IPS DF 6.9 (cell line): Measurements from ENCODE around the gene LMO7.
"Not testable (repeated sequence)": the region's sequence is repeated elsewhere in the genome, so short reads cannot be mapped to it uniquely, and the experiment has no call there.

Source experiments
- DNase-seq: peaks from one replicate; pipeline ENCODE4 v3.0.0-alpha.2; 2013; ENCODE audit warnings: low read depth, low spot score
- H3K27ac ChIP-seq: one replicate; pipeline ENCODE4 v1.5.1; 2013; ENCODE audit warnings: low read length, control low read depth
- H3K27me3 ChIP-seq: 2 replicates; pipeline ENCODE4 v1.6.1; 2013; ENCODE audit warnings: mild to moderate bottlenecking, low read length; ENCODE audit not compliant: control insufficient read depth, insufficient read depth
- H3K36me3 ChIP-seq: 2 replicates; pipeline ENCODE4 v1.6.1; 2013; ENCODE audit warnings: low read length; ENCODE audit not compliant: control insufficient read depth, insufficient read depth
- H3K4me1 ChIP-seq: 2 replicates; pipeline ENCODE4 v1.6.1; 2013; ENCODE audit warnings: low read length; ENCODE audit not compliant: control insufficient read depth, insufficient read depth
- H3K4me3 ChIP-seq: 2 replicates; pipeline ENCODE4 v1.5.1; 2013; ENCODE audit warnings: mild to moderate bottlenecking, low read length
- H3K9me3 ChIP-seq: 2 replicates; pipeline ENCODE4 v1.6.1; 2013; ENCODE audit warnings: low read length, inconsistent platforms; ENCODE audit not compliant: control insufficient read depth, insufficient read depth
- WGBS: extraction: QIAGEN DNeasy Blood & Tissue Kit; methylation state at CpG from one replicate; pipeline ENCODE4 v1.1.7; 2013; ENCODE audit warnings: mixed read lengths, missing lambda C conversion rate; ENCODE audit not compliant: insufficient read length, insufficient coverage; 5-methylcytosine and 5-hydroxymethylcytosine counted together

The LMO7 gene

DNA sequence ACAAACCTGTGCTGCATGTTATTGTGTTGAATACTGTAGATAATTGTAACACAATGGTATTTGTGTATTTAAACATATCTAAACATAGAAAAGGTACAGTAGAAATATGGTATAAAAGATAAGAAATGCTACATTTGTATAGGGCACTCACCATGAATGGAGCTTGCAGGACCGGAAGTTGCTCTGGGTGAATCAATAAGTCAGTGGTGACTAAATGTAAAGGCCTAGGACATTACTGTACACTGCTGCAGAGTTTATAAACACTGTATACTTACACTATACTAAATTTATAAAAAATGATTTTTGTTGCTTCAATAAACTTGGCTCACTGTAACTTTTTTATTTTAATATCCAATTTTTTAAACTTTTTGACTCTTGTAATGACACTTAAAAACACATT is 34.4 kb downstream of the LMO7 start:
- Histone ChIP-seq H3K27me3 (no peaks in the 10 kb centered on the region), H3K27ac (no peak overlapping the region), H3K9me3 (no peaks in the 10 kb centered on the region), H3K4me1 (no peaks in the 10 kb centered on the region), H3K4me3 (no peak overlapping the region), H3K36me3 (no peaks in the 10 kb centered on the region)
- DNase-seq = no peak
- no CpG with 5 or more reads among the region's 1 CpG for whole genome bisulfite sequencing

DNA sequence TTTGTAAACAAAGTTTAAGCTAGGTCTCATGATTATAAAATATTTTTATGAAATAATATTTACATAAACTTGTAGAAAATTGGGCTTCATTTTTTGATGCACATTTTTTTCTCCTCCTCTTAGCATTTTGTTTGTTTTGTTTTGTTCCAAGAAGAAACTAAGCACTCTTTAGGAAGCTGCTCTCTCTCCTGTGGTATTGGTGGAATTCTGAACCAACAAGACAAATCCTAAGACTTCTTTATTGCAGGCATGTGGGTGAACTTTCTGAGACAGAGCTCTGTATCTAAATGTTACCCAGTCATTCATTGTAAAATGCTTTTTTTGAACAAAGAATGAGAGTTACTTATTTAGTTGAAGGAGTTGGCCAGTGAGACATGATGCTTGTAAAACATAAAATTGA is 39.3 kb downstream of the LMO7 start:
- Histone ChIP-seq H3K4me1 (no peaks in the 10 kb centered on the region), H3K9me3 (no peaks in the 10 kb centered on the region), H3K4me3 (no peak overlapping the region), H3K27ac (no peak overlapping the region), H3K36me3 (no peaks in the 10 kb centered on the region), H3K27me3 (no peaks in the 10 kb centered on the region)
- DNase-seq = no peak

DNA sequence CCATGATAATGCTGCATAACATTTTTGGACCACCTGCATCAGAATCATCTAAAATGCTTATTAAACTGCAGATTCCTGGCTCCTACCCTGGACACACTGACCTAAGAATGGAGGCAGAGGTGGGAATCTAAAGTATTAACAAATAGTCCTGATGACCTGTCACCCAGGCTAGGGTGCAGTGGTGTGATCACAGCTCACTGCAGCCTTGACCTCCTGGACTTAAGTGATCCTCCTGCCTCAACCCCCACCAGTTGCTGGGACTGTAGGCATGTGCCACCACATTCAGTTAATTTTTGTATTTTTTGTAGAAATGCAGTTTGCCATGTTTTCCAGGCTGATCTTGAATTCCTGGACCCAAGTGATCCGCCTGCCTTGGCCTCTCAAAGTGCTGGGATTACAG is 43.3 kb downstream of the LMO7 start:
- DNase-seq = no peak
- Histone ChIP-seq H3K27me3 (no peaks in the 10 kb centered on the region), H3K4me1 (no peaks in the 10 kb centered on the region; the same call in 1 of the 2 replicates), H3K9me3 (no peaks in the 10 kb centered on the region), H3K27ac (no peak overlapping the region), H3K36me3 (no peaks in the 10 kb centered on the region), H3K4me3 (no peak overlapping the region)
- no CpG with 5 or more reads among the region's 1 CpG for WGBS

DNA sequence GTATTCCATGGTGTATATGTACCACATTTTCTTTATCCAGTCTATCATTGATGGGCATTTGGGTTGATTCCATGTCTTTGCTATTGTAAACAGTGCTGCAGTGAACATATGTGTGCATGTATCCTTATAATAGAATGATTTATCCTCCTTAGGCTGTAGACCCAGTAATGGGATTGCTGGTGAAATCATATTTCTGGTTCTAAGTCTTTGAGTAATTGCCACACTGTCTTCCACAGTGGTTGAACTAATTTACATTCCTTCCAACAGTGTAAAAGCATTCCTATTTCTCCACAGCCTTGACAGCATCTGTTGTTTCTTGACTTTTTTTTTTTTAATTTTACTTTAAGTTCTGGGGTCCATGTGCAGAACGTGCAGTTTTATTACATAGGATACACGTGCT is 44.1 kb downstream of the LMO7 start:
- not testable (repeated sequence) for H3K9me3 ChIP-seq, H3K27me3 ChIP-seq, H3K4me1 ChIP-seq, H3K27ac ChIP-seq, H3K4me3 ChIP-seq, DNase-seq, H3K36me3 ChIP-seq
- WGBS = no CpG with 5 or more reads among the region's 2 CpGs

DNA sequence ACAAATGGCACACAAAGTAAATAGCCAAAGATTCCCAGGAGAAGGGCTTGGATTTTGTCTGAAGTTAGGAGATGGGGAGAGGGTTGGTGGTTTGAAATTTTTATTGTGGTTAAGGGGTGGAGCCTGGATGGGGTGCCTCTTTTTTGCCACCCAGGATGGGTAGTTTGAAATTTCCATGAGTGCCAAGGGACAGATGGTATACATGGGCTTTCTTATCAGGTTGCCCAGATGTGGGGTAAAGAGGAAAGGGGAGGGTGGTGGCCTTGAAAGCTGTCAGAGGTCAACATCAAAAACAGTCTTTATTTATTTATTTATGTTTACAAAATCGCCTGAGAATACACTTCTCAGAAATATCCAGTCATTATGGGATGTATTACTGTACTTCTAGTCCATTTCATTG is 46.2 kb downstream of the LMO7 start:
- H3K27me3 ChIP-seq = no peaks in the 10 kb centered on the region
- no peak overlapping the region for H3K4me3 ChIP-seq
- no peak for DNase-seq
- no CpG with 5 or more reads among the region's 1 CpG for WGBS
- H3K36me3 ChIP-seq = no peaks in the 10 kb centered on the region
- H3K9me3 ChIP-seq = no peaks in the 10 kb centered on the region
- H3K27ac ChIP-seq = no peak overlapping the region
- peaks cover 2% of the 10 kb centered on the region; the same call in 1 of the 2 replicates for H3K4me1 ChIP-seq

DNA sequence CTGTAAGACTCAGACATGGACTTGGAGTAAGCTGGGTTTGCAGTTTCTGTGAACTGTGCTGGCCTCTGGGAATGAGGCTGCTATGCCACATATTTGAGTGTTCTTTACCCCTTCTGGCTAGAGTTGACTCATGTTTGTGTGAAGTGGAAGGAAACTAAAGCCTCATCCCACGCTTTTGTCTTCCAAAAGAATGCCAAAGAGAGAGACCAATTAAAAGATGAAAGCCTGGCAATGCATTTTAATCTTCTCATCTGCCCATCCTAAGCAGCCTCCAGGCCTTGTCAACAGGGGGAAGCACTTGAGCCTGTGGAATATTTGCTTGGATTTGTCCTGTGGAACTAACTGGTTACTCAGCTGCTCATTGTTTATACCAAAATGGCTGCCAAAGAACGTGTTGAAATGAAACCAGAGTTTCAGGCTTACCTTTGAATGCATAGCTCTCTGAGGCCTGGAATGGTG is 49.1 kb downstream of the LMO7 start:
- no CpG with 5 or more reads among the region's 2 CpGs for WGBS
- no peaks in the 10 kb centered on the region for H3K27me3 ChIP-seq
- DNase-seq = no peak
- no peaks in the 10 kb centered on the region for H3K36me3 ChIP-seq
- H3K27ac ChIP-seq = no peak overlapping the region
- H3K4me1 ChIP-seq = peaks cover 2% of the 10 kb centered on the region; the same call in 1 of the 2 replicates
- no peaks in the 10 kb centered on the region for H3K9me3 ChIP-seq
- H3K4me3 ChIP-seq = no peak overlapping the region

DNA sequence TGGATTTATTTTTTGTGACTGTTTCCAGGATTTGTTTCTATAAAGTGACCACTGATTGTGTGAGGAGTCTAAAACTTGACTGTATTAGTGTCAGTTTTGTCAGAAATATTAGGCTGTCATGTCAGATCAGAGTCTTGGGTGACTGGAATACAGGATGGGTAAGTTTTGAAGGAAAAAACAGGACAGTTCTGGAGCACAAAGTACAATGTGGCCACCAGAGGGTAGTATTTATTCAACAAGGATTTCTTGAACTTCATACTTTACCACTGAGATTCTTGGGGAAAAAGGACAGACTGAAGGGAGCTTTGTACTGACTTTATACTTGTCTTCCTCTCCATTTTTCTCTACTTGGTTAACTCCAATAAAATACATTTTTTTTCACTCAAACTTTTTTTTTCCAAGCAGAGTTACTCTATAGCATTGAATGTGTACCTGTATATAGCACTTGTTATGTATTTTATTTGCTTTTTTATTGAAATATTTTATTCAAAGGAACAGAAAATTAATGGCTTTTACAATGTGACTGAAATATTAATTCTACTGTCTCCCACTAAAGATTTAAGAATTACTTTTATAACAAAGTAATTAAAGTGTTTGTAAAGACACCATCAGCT is 51.1 kb downstream of the LMO7 start:
- H3K27me3 ChIP-seq = no peaks in the 10 kb centered on the region
- H3K9me3 ChIP-seq = no peaks in the 10 kb centered on the region
- no peaks in the 10 kb centered on the region for H3K36me3 ChIP-seq
- no peak for DNase-seq
- H3K4me3 ChIP-seq = no peak overlapping the region
- no peak overlapping the region for H3K27ac ChIP-seq
- H3K4me1 ChIP-seq = peaks cover 2% of the 10 kb centered on the region; the same call in 1 of the 2 replicates

DNA sequence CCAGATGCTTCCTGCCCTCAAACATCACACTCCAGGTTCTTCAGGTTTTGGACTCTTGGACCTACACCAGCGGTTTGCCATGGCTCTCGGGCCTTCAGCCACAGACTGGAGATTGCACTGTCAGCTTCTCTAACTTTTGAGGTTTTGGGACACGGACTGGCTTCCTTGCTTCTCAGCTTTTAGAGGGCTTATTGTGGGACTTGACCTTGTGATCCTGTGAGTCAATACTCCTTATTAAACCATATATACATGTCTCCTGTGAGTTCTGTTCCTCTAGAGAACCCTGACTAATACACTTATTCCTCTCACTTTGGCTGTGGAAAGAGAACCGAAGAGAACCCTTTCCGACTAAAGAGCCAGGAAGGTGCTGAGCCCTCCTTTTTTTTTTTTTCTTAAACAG is 53.6 kb downstream of the LMO7 start:
- H3K36me3 ChIP-seq = no peaks in the 10 kb centered on the region
- no CpG with 5 or more reads among the region's 5 CpGs for WGBS
- DNase-seq = no peak
- no peak overlapping the region for H3K27ac ChIP-seq
- H3K27me3 ChIP-seq = no peaks in the 10 kb centered on the region
- H3K4me1 ChIP-seq = peaks cover 2% of the 10 kb centered on the region; the same call in 1 of the 2 replicates
- H3K4me3 ChIP-seq = no peak overlapping the region
- no peaks in the 10 kb centered on the region for H3K9me3 ChIP-seq

DNA sequence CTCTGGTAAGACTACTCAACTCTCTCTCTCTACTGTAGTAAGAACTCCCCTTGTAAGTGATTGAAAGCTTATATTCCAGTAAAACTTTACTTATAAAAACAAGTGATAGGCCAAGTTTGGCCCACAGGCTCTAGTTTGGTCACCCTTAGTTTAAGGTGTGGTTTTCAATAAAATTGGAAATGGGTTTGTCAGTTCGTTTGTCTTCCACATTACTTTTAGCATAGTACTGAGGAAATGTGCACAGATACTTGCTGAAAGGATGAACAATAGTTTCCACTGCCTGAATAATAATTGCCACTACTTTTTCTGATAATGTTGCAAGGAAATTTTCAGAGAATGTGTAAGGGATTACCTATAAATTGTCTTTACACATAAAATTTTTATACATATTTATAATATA is 54.5 kb downstream of the LMO7 start:
- H3K4me1 ChIP-seq = no peaks in the 10 kb centered on the region
- no CpG with 5 or more reads among the region's 1 CpG for WGBS

DNA sequence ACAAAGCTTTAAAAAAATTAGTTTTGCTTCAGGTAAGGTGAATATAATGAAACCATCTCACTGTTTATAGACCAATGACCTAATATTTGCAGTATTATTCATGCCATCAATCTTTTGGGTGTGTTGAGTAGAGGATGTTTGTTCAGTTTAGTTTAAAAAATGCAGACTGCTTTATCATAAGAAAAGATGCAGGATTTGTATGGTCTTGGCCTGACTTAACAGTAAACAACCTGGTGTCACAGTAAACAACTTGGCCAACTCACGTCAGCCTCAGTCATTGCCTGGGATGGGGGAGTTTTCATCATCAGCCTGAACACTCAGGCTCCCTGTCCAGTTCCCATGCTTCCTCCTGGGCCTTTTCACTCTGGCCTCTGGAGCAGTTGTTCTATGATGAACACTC is 55.1 kb downstream of the LMO7 start:
- no peaks in the 10 kb centered on the region for H3K9me3 ChIP-seq
- no CpG with 5 or more reads among the region's 1 CpG for WGBS
- no peaks in the 10 kb centered on the region for H3K4me1 ChIP-seq
- H3K27me3 ChIP-seq = no peaks in the 10 kb centered on the region
- no peaks in the 10 kb centered on the region for H3K36me3 ChIP-seq
- H3K4me3 ChIP-seq = no peak overlapping the region
- H3K27ac ChIP-seq = no peak overlapping the region
- DNase-seq = no peak

More for the DNA sequence above, 54.5 kb downstream of the LMO7 start:
- no peak overlapping the region for H3K4me3 ChIP-seq
- no peak for DNase-seq
- no peaks in the 10 kb centered on the region for H3K9me3 ChIP-seq
- no peaks in the 10 kb centered on the region for H3K36me3 ChIP-seq
- no peak overlapping the region for H3K27ac ChIP-seq
- H3K27me3 ChIP-seq = no peaks in the 10 kb centered on the region

DNA sequence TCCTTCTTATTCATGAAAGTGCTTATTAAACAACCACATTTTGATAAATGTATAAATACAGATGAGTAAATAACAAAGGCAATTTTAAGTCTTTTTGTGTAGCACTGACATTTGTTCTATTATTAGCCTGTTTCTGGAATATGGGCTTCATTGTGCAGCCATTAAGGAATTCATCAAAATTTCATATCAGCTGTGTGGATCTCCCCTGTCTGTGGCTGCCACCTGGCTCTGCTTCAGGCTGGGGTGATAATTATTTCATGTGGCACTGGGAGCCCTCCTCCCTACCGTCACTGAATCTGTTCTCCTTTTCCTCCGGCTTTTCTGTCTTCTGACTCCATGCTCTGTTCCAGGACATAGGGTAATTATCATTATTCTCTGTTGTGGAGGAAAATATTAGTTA is 57.1 kb downstream of the LMO7 start:
- no peak for DNase-seq
- WGBS = no CpG with 5 or more reads among the region's 2 CpGs
- Histone ChIP-seq H3K4me1 (no peaks in the 10 kb centered on the region), H3K4me3 (no peak overlapping the region), H3K27ac (no peak overlapping the region), H3K9me3 (no peaks in the 10 kb centered on the region), H3K27me3 (no peaks in the 10 kb centered on the region), H3K36me3 (0 out of 2 replicates have a peak, but pooled peaks cover 2% of the 10 kb centered on the region)
